ENCODE data around the gene ZNF530. TPM values are rescaled to one million over a fixed set of nuclear protein-coding genes. Genes with fewer than 3 reads are reported as not detected.

Gene ZNF530
- polyA plus RNA-seq, 3 donors = 0.72 to 1.3 (median 0.84) TPM

- Histone ChIP-seq H3K4me2 (replicated peaks; ENCODE audit: extremely low read depth, low read length, poor library complexity, severe bottlenecking) (no peak overlapping the region), H2AFZ (ENCODE audit: insufficient read depth, low read depth, low read length, poor library complexity, severe bottlenecking) (no peak overlapping the region), H3K36me3 (replicated peaks in 1 of 2; ENCODE audit: control insufficient read depth in 1 of 2, insufficient read depth in 2 of 2, low read length in 2 of 2) (peaks cover 37 to 52% of the 10 kb centered on the region in 2 donors), H3K27me3 (ENCODE audit: control insufficient read depth in 2 of 2, insufficient read depth in 2 of 2, low read length in 2 of 2) (no peaks in the 10 kb centered on the region), H3K4me3 (replicated peaks in 1 of 3; ENCODE audit: low read depth in 2 of 3, low read length in 3 of 3) (peak overlapping the region in 1 of 3 experiments; percentile 97), H3K79me2 (ENCODE audit: insufficient read depth, low read length) (peaks cover 43% of the 10 kb centered on the region), H4K20me1 (ENCODE audit: insufficient read depth, low read length) (no peaks in the 10 kb centered on the region), H3K27ac (ENCODE audit: low read depth in 1 of 2, low read length in 2 of 2) (no peak overlapping the region), H3K9me3 (replicated peaks in 1 of 2; ENCODE audit: control insufficient read depth in 1 of 2, insufficient read depth in 1 of 2, low read length in 2 of 2) (peaks cover 76 to 80% of the 10 kb centered on the region in 2 donors), H3K9ac (ENCODE audit: insufficient read depth, low read length, poor library complexity, severe bottlenecking) (no peak overlapping the region), H3K4me1 (ENCODE audit: control insufficient read depth in 1 of 2, insufficient read depth in 2 of 2, low read length in 2 of 2) (peaks cover 12 to 15% of the 10 kb centered on the region in 2 donors)
- H3K4me1 Mint-ChIP-seq = peaks cover 12% of the 10 kb centered on the region
- intact Hi-C loops (cut with micrococcal nuclease) = loop anchor here in 1 of 2 donors (5.0 kb wide), 1 partner anchor 387 kb away; the partner anchor contains the start of gene ZNF606
- peak overlapping the region in 1 of 2 donors; percentile 84 for H3K4me3 Mint-ChIP-seq
- no peak for DNase-seq
- peaks cover 0 to 6% (median 2%) of the 10 kb centered on the region in 3 donors for H3K27me3 Mint-ChIP-seq (ENCODE audit: low read depth in 3 of 3)
- TF ChIP-seq CTCF (IDR thresholded peaks at IDR 0.05) = no peak
- no CpG with 5 or more reads among the region's 3 CpGs for WGBS (ENCODE audit: insufficient coverage)
- no peak overlapping the region for H3K27ac Mint-ChIP-seq
- peaks cover 54 to 58% of the 10 kb centered on the region in 2 donors for H3K36me3 Mint-ChIP-seq
- H3K9me3 Mint-ChIP-seq = peaks cover 66 to 91% (median 78%) of the 10 kb centered on the region in 7 donors
Measured at GRCh38 chr19:57615346-57615745, 15.7 kb downstream of the ZNF530 start.

- Histone ChIP-seq H4K20me1 (ENCODE audit: insufficient read depth, low read length) (no peaks in the 10 kb centered on the region), H3K4me3 (replicated peaks in 1 of 3; ENCODE audit: low read depth in 2 of 3, low read length in 3 of 3) (peak overlapping the region in 1 of 3 experiments; percentile 97), H3K27ac (ENCODE audit: low read depth in 1 of 2, low read length in 2 of 2) (no peak overlapping the region), H3K4me2 (replicated peaks; ENCODE audit: extremely low read depth, low read length, poor library complexity, severe bottlenecking) (no peak overlapping the region), H3K9me3 (replicated peaks in 1 of 2; ENCODE audit: control insufficient read depth in 1 of 2, insufficient read depth in 1 of 2, low read length in 2 of 2) (peaks cover 91 to 100% of the 10 kb centered on the region in 2 donors), H2AFZ (ENCODE audit: insufficient read depth, low read depth, low read length, poor library complexity, severe bottlenecking) (no peak overlapping the region), H3K79me2 (ENCODE audit: insufficient read depth, low read length) (peaks cover 25% of the 10 kb centered on the region), H3K27me3 (ENCODE audit: control insufficient read depth in 2 of 2, insufficient read depth in 2 of 2, low read length in 2 of 2) (no peaks in the 10 kb centered on the region), H3K9ac (ENCODE audit: insufficient read depth, low read length, poor library complexity, severe bottlenecking) (no peak overlapping the region), H3K36me3 (replicated peaks in 1 of 2; ENCODE audit: control insufficient read depth in 1 of 2, insufficient read depth in 2 of 2, low read length in 2 of 2) (peaks cover 48 to 83% of the 10 kb centered on the region in 2 donors), H3K4me1 (ENCODE audit: control insufficient read depth in 1 of 2, insufficient read depth in 2 of 2, low read length in 2 of 2) (no peaks in the 10 kb centered on the region)
- Mint-ChIP-seq H3K4me1 (no peaks in the 10 kb centered on the region), H3K4me3 (no peak overlapping the region), H3K27ac (peak overlapping the region in 1 of 7 donors; percentile 40), H3K9me3 (peaks cover 79 to 100% (median 99%) of the 10 kb centered on the region in 7 donors), H3K27me3 (ENCODE audit: low read depth in 3 of 3) (peaks cover 0 to 1% (median 0%) of the 10 kb centered on the region in 3 donors), H3K36me3 (peaks cover 70 to 78% of the 10 kb centered on the region in 2 donors)
- DNase-seq = no peak
- WGBS (ENCODE audit: insufficient coverage) = 100% methylated on average over 6 of the region's 10 CpGs
- no peak for TF ChIP-seq CTCF (IDR thresholded peaks at IDR 0.05)
- intact Hi-C loops (cut with micrococcal nuclease) = no loop called here
Measured at GRCh38 chr19:57620673-57621348, 21.1 kb downstream of the ZNF530 start.

Data from CD14-positive monocyte (primary cell).